Kasumi-1 (cell line): ENCODE results near the gene FKBP2.

Experiments used
- DNase-seq, 2 experiments: peaks; one replicate each; lab custom pipeline; 2025; lab: John Stamatoyannopoulos, UW

The FKBP2 gene

DNA sequence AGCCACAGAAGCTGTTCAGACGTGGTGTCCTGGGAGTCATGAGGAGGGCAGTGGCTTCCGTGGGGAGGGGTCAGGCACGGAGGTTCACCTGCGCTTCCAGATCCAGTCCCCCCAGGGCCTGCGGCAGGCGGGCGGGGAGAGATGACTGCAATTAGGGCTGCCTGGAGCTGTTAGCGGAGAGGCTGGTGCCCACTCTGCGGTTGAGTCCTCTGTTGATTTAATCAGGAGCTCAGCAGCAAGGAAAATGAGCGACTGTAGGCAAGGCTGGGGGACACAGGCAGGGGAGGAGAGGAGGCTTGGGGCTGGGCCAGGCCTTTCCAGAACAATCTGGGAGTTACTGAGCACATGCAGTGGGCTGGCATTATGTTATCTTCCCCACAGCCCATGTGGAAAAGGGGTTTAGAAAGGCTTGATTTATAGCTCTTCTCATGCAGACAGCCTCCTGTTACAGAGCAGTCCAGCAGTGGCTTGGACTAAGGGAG lies 23.5 kb downstream of the FKBP2 start:
- no peak for DNase-seq

DNA sequence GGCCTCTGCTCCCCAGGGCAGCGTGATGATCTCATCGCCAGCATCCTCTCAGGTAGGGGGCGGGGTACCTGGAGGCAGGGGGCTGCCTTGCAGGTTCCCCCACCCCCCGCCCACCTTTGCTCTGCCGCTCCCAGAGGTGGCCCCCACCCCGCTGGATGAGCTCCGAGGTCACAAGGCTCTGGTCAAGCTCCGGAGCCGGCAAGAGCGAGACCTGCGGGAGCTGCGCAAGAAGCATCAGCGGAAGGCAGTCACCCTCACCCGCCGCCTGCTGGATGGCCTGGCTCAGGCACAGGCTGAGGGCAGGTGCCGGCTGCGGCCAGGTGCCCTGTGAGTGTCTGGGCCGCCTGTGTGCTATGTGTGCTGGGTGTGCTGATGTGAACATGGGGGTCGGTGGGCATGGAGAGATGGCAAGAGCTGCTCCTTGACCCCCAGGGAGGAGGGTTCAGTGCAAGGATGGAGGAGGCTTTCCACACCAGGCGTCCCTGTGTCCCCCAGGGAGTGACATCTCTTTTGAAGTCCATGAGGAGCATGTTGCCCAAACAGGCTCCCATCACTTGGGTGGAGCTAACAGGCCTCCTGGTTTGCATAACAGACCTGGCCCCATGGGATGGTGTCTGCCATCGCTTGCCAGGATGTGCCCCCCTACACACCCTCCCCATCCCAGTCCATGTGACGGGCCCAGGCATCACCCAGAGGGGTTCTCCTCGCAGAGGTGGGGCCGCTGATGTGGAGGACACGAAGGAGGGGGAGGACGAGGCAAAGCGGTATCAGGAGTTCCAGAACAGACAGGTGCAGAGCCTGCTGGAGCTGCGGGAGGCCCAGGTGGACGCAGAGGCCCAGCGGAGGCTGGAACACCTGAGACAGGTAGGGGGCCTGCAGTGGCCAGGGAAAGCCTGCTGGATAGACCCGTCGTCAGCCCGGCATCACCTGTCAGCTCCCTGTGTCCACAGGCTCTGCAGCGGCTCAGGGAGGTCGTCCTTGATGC lies 24.6 kb downstream of the FKBP2 start:
- no peak for DNase-seq

- no peak for DNase-seq
Measured at GRCh38 chr11:64266339-64266738, 25.4 kb downstream of the FKBP2 start.

DNA sequence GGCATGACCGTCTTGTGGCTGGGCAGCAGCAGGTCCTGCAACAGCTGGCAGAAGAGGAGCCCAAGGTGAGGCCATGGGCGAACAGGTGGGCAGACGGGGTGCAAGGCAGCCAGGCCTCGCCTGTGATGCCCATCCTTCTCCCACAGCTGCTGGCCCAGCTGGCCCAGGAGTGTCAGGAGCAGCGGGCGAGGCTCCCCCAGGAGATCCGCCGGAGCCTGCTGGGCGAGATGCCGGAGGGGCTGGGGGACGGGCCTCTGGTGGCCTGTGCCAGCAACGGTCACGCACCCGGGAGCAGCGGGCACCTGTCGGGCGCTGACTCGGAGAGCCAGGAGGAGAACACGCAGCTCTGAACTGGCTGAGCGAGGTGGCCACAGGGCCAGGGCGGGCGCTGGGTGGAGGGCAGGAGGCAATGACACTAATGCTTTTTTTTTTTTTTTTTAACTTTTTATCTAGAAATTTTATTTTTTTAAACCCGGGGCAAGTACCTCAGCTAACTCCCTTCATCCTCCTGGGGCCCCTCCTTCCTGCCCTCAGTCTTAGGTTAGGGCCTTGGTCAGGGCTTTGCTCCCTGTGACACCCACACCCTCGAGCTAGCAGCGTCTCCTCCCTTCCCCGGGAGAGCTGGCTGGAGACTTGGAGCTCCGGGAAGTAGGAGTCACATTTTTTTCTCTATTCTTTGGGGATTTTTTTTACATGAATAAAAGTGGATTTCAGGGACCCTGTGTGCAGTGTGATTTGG lies 26.5 kb downstream of the FKBP2 start:
- no peak for DNase-seq

GRCh38 chr11:64268025-64268892 lies 27.4 kb downstream of the FKBP2 start:
- DNase-seq, result peak; percentile 58 to 76

- peak; percentile 54 to 65 for DNase-seq
Measured at GRCh38 chr11:64268893-64269539, 28.1 kb downstream of the FKBP2 start.

GRCh38 chr11:64269540-64270220 lies 28.8 kb downstream of the FKBP2 start:
- DNase-seq, result peak; percentile 99

GRCh38 chr11:64275031-64275800 lies 34.3 kb downstream of the FKBP2 start:
- no peak for DNase-seq

- no peak for DNase-seq
Measured at GRCh38 chr11:64275841-64276240, 34.9 kb downstream of the FKBP2 start.

- DNase-seq, result no peak
Measured at GRCh38 chr11:64276653-64277431, 35.9 kb downstream of the FKBP2 start.

DNA sequence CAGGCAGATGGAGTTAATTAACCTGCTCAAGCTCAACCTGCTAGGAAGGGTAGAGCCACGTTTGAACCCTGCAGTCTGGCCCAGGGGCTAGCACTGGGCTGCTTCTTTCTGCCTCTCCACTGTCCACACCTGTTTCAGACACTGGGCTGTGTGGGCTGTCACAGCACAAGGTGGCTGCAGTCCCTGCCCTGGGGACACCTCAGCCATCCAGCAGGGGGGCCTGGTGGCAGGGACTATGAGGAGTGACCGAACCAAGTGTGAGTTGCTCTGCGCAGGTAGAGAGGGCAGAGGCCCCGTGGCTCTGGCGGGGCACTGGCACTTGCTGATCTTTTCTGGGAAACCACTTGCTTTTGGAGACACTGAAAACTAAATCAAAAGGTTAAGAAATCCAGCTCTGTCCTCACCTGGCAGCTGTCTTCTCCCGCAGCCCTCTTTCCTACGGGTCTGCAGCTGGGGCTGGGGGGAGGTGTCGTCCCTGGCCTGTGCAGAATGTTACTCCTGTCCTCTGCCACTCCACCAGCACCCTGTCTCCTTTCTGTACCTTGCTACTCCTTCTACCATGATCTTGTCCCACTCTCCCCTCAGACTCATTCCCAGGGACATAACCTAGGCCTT lies 37.8 kb downstream of the FKBP2 start:
- no peak for DNase-seq

DNA sequence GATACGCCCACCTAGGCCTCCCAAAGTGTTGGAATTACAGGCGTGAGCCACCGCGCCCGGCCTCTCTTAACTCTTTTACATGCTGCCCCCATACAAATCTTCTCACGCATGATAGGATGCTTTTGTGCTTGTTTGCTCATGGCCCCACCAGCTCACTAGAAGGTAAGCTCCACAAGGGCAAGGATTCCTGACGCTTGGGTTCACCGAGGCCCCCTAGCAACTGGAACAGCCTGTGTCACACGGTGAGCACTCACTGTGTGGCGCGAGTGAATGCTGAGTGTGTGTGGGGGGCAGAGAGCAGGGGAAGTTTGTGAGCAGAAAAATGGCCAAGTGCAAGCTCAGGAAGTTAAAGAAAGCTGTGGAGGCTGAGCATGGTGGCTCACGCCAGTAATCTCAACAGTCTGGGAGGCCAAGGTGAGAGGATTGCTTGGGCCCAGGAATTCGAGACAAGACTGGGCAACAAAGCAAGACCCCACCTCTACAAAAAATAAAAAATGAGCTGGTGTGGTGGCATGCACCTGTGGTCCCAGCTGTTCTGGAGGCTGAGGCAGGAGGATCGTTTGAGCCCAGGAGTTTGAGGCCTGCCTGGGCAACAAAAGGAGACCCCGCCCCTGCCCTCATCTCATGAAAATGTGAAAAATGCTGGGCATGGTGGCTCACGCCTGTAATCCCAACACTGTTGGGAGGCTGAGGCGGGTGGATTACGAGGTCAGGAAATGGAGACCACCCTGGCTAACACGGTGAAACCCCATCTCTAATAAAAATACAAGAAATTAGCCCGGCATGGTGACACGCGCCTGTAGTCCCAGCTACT lies 41.3 kb downstream of the FKBP2 start:
- no peak for DNase-seq

DNA sequence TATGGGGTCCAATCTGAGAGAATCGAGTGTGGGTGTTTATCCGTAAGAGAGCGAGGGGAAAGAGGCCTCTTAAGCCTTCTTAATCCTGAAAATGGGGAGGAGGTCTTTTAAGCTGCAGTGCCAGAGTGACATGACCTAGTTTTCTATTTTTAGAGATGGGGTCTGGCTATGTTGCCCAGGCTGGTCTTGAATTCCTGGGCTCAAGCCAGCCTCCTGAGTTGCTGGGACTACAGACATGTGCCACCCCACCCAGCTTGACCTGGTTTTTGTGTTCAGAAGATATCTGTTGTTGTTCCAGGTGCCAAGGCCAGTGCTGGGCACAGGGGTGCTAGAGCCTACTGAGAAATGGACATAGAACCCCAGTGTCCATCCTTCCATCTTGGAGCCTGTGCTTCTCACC lies 42.2 kb downstream of the FKBP2 start:
- no peak for DNase-seq

DNA sequence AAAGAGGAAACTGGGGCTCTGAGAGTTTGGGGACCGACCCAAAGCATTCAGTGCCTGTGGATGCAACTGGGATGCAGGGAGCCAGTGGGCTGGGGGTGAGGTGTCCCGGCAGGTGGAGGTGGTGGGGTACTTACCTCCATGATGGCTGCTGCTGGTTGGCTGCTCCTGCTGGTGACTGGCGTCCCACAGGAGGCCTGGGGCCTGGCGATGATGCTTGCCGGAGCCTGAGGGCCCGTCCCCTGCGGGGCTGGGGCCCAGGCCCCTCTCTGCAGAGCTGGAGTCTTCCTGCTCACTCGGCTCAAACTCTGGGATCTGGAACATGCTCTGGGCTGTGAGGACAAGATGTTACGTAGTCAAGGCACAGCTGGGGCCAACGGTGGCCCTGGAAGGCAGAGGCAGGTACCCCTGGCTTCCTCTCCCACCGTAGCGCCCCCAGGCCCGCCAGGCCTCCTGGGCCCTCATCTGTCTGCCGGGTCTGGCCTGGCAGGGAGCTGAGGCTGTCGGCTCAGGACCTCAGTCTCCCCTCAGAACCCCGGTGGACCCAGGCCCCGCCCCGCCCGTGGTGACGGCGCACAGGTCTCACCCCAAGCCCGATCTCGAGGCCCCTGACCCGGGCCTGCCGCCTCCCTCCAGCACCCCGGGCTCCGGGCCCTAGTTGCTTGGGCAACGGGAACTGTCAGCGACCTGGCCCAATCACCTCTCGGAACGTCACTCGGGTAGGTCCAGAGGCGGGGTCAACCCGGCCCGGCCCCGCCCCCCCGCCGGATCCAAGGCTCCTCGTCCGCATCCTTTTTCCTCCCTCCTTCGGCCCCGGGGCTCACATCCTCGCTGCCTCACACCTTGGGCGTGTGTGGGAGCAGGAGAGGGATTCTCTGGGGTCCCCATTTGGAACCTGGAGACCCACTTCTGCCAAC lies 43.4 kb downstream of the FKBP2 start, which contains the start of gene BAD:
Gene BAD (minus strand): TSS at position 618 of the 914 bp plus-strand sequence. CDS start 297 bp downstream, at position 321.
- peak; percentile 87 to 90 for DNase-seq

DNA sequence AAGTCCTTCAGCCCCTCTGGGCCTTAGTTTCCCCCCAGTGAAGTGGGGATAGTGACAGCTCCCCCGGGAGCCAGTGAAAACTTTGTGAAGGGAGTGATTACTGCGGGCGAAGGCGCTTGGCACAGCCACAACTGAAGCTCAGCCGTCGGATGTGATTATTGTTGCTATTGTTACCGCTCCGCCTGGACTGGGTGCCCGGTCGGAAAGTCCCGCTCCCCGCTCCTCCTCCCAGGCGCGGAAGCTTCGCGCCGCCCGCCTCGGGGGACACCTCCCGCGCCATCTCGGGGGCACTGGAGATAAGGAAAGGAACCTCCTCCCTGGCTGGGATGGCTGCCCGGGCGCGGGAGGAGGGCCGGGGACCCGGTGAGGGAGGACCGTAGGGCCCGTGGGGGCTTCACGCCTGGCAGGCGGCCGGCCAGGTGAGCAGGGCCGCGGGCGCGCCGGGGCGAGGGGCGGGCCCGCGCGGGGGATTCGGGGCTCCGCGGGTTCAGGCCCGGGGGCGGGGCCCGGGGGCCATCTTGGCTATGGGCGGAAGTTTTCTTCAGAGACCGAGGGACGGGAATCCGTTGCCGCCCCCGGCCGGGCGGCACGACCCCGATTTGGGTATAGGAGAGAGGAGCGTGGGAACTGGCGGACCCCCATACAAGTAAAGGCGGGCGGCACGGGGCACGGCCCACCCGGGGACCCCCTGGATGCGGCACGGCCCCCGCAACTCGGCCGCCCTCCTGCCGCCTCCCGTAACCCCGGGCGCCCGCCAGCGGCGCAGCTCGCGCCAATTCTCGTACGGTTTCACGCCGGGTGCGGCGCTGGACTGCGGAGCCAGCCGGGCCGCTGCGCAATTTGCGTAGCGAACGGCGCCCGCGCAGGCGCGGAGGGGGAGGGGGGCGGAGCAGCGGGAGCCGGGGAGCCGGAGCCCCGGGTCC lies 44.3 kb downstream of the FKBP2 start, which contains the start of gene GPR137:
Gene GPR137 (plus strand): TSS at position 887 of the 923 bp plus-strand sequence. CDS start 677 bp downstream, outside the sequence.
- DNase-seq, result peak; percentile 58 to 66
